H1 (cell line): ENCODE results near the gene CNNM3. TPM values are rescaled to one million over a fixed set of nuclear protein-coding genes. Genes with fewer than 3 reads are reported as not detected.
A peak's percentile ranks its signal among the peaks of the same experiment; 100 is the strongest.

Experiments used
- CTCF ChIA-PET: fragments of 300-600 bp; sonication (Branson Sonifier 250); formaldehyde crosslinking; loops from one replicate; lab custom pipeline; 2021; ENCODE audit not compliant: partially characterized antibody; lab: Charles Lee
- POLR2A ChIA-PET: fragments of 300-600 bp; sonication (Branson Sonifier 250); formaldehyde crosslinking; loops from one replicate; lab custom pipeline; 2021; ENCODE audit warnings: inconsistent platforms; ENCODE audit not compliant: partially characterized antibody; lab: Charles Lee
- DNase-seq, 2 experiments: peaks; one replicate each; pipeline versions ENCODE4 v3.0.0 to v3.0.0-alpha.2; 2010 to 2022; ENCODE audit warnings: low spot score in 2 of 2, low read depth in 1 of 2, mixed read lengths in 1 of 2
- FAIRE-seq: peaks from 2 replicates; lab custom pipeline; 2011; peaks lifted over from hg19 to GRCh38; lab: Jason Lieb, UNC
- H2AFZ ChIP-seq: 2 replicates; pipeline ENCODE4 v1.8.1; 2012; ENCODE audit warnings: low read length, inconsistent platforms
- H2AK5ac ChIP-seq: 2 replicates; pipeline ENCODE4 v1.6.1; 2013; ENCODE audit warnings: low read depth, low read length
- H2BK120ac ChIP-seq: replicated peaks from 2 replicates; pipeline ENCODE3; 2013; ENCODE audit warnings: low read depth, low read length, inconsistent platforms
- H2BK12ac ChIP-seq: 2 replicates; pipeline ENCODE4 v1.6.1; 2013; ENCODE audit warnings: low read depth, low read length
- H2BK15ac ChIP-seq: 2 replicates; pipeline ENCODE4 v1.6.1; 2013; ENCODE audit warnings: low read length
- H2BK20ac ChIP-seq: 2 replicates; pipeline ENCODE4 v1.6.1; 2013; ENCODE audit warnings: low read length
- H2BK5ac ChIP-seq: 2 replicates; pipeline ENCODE4 v1.6.1; 2013; ENCODE audit warnings: low read depth, low read length
- H3K14ac ChIP-seq: 2 replicates; pipeline ENCODE4 v1.6.1; 2013; ENCODE audit warnings: inconsistent platforms; ENCODE audit not compliant: insufficient read length
- H3K18ac ChIP-seq: 2 replicates; pipeline ENCODE4 v1.6.1; 2013; ENCODE audit warnings: low read length; ENCODE audit errors: extremely low read depth
- H3K23ac ChIP-seq: 2 replicates; pipeline ENCODE4 v1.6.1; 2013; ENCODE audit warnings: inconsistent platforms; ENCODE audit not compliant: insufficient read length
- H3K23me2 ChIP-seq: 2 replicates; pipeline ENCODE4 v1.6.1; 2013; ENCODE audit warnings: low read depth, low read length
- H3K27ac ChIP-seq: 2 replicates; pipeline ENCODE4 v1.6.1; 2011; ENCODE audit warnings: low read depth, low read length, inconsistent platforms
- H3K27me3 ChIP-seq, 4 experiments: replicated peaks in 1 of 4; 1 replicate in 1 of 4; 2 replicates in 3 of 4; pipeline versions ENCODE4 v1.6.1 to v1.8.1; 2011 to 2013; ENCODE audit warnings: low read length in 3 of 4, mild to moderate bottlenecking in 3 of 4, inconsistent platforms in 2 of 4, mixed read lengths in 2 of 4, moderate library complexity in 1 of 4; ENCODE audit not compliant: control insufficient read depth in 3 of 4, insufficient read depth in 3 of 4; ENCODE audit errors: extremely low read depth in 1 of 4
- H3K36me3 ChIP-seq, 4 experiments: 2 replicates each; pipeline versions ENCODE4 v1.6.1 to v1.8.1; 2011 to 2013; ENCODE audit warnings: mild to moderate bottlenecking in 4 of 4, low read length in 3 of 4, moderate library complexity in 2 of 4, control low read depth in 1 of 4, inconsistent platforms in 1 of 4; ENCODE audit not compliant: insufficient read depth in 4 of 4, control insufficient read depth in 2 of 4
- H3K4ac ChIP-seq: replicated peaks from 2 replicates; pipeline ENCODE3; 2013; ENCODE audit warnings: low read length, low read depth, mixed read lengths, inconsistent platforms; ENCODE audit not compliant: insufficient read length
- H3K4me1 ChIP-seq, 4 experiments: replicated peaks in 1 of 4; 1 replicate in 1 of 4; 2 replicates in 3 of 4; pipeline versions ENCODE4 v1.6.1 to v1.8.1; 2011 to 2013; ENCODE audit warnings: low read length in 3 of 4, inconsistent platforms in 2 of 4, mixed read lengths in 1 of 4; ENCODE audit not compliant: insufficient read depth in 4 of 4, control insufficient read depth in 3 of 4
- H3K4me2 ChIP-seq, 2 experiments: 2 replicates each; pipeline versions ENCODE4 v1.6.1 to v1.8.1; 2011 to 2013; ENCODE audit warnings: low read depth in 2 of 2, low read length in 2 of 2, control low read depth in 1 of 2, inconsistent platforms in 1 of 2, mild to moderate bottlenecking in 1 of 2; ENCODE audit not compliant: insufficient read depth in 1 of 2
- H3K4me3 ChIP-seq, 4 experiments: fragments of 200-600, 300-600 bp in 1 of 4; sonication (generic), shearing (Covaris generic), sonication (Bioruptor Twin) in 1 of 4; 2 replicates each; pipeline versions ENCODE4 v1.5.1 to v1.8.1; 2011 to 2016; ENCODE audit warnings: low read length in 4 of 4, low read depth in 3 of 4, control low read depth in 2 of 4, inconsistent platforms in 2 of 4, mild to moderate bottlenecking in 2 of 4, mixed read lengths in 1 of 4, moderate library complexity in 1 of 4; ENCODE audit not compliant: insufficient read depth in 2 of 4; ENCODE audit errors: extremely low read depth in 1 of 4
- H3K56ac ChIP-seq: replicated peaks from 2 replicates; pipeline ENCODE3; 2013; ENCODE audit warnings: low read depth, mild to moderate bottlenecking, mixed read lengths, low read length, inconsistent platforms; ENCODE audit not compliant: insufficient read length
- H3K79me1 ChIP-seq: 2 replicates; pipeline ENCODE4 v1.6.1; 2013; ENCODE audit warnings: low read depth, low read length, control low read depth
- H3K79me2 ChIP-seq, 2 experiments: 2 replicates each; pipeline versions ENCODE4 v1.6.1 to v1.8.1; 2012 to 2013; ENCODE audit warnings: low read length in 2 of 2, mild to moderate bottlenecking in 2 of 2, inconsistent platforms in 1 of 2; ENCODE audit not compliant: insufficient read depth in 2 of 2, control insufficient read depth in 1 of 2
- H3K9ac ChIP-seq, 4 experiments: replicated peaks in 1 of 4; 1 replicate in 1 of 4; 2 replicates in 3 of 4; pipeline versions ENCODE4 v1.6.1 to v1.8.1; 2011 to 2013; ENCODE audit warnings: low read depth in 3 of 4, low read length in 3 of 4, control low read depth in 2 of 4, mild to moderate bottlenecking in 2 of 4, moderate library complexity in 2 of 4, inconsistent platforms in 1 of 4; ENCODE audit errors: extremely low read depth in 1 of 4
- H3K9me3 ChIP-seq, 2 experiments: 2 replicates each; pipeline versions ENCODE4 v1.6.1 to v1.8.1; 2012 to 2013; ENCODE audit warnings: mild to moderate bottlenecking in 2 of 2, moderate library complexity in 2 of 2, control low read depth in 1 of 2, inconsistent platforms in 1 of 2, low read depth in 1 of 2, low read length in 1 of 2, mixed read lengths in 1 of 2; ENCODE audit not compliant: insufficient read depth in 2 of 2
- H4K20me1 ChIP-seq, 2 experiments: replicated peaks in 1 of 2; 2 replicates each; pipeline versions ENCODE3 to v1.8.1; 2011 to 2013; ENCODE audit warnings: inconsistent platforms in 2 of 2, low read length in 2 of 2, mild to moderate bottlenecking in 1 of 2; ENCODE audit not compliant: insufficient read depth in 2 of 2, control insufficient read depth in 1 of 2
- H4K5ac ChIP-seq: 2 replicates; pipeline ENCODE4 v1.6.1; 2013; ENCODE audit warnings: low read length, low read depth, mixed read lengths, inconsistent platforms; ENCODE audit not compliant: insufficient read length
- H4K8ac ChIP-seq: 2 replicates; pipeline ENCODE4 v1.8.0; 2013; ENCODE audit warnings: mild to moderate bottlenecking, moderate library complexity, low read length, inconsistent platforms; ENCODE audit not compliant: insufficient read depth; ENCODE audit errors: extremely low read depth
- H4K91ac ChIP-seq: replicated peaks from 2 replicates; pipeline ENCODE3; 2013; ENCODE audit warnings: low read length, mixed read lengths, inconsistent platforms; ENCODE audit not compliant: insufficient read length
- ASH2L ChIP-seq: fragments of 200-600, 300-600 bp; sonication (generic); IDR thresholded peaks from one replicate; pipeline ENCODE4 v1.7.1; 2017; ENCODE audit warnings: low read length
- BRCA1 ChIP-seq: IDR thresholded peaks from 2 replicates; pipeline ENCODE4 v1.6.1; 2012; ENCODE audit warnings: low read depth, low read length, improper control_type of control experiment
- CREB1 ChIP-seq: IDR thresholded peaks from 2 replicates; pipeline ENCODE4 v1.6.1; 2012; ENCODE audit warnings: inconsistent platforms
- GABPA ChIP-seq: IDR thresholded peaks from 2 replicates; pipeline ENCODE4 v1.6.1; 2011; ENCODE audit warnings: mild to moderate bottlenecking, low read length, moderate library complexity, borderline replicate concordance; ENCODE audit not compliant: insufficient read depth
- JUND ChIP-seq: IDR thresholded peaks from 2 replicates; pipeline ENCODE4 v1.6.1; 2011; ENCODE audit warnings: mild to moderate bottlenecking, improper control_type of control experiment, low read length
- NRF1 ChIP-seq: IDR thresholded peaks from 2 replicates; pipeline ENCODE4 v1.6.1; 2011; ENCODE audit warnings: mild to moderate bottlenecking, low read depth, low read length, improper control_type of control experiment
- RXRA ChIP-seq: IDR thresholded peaks from 2 replicates; pipeline ENCODE4 v1.6.1; 2011; ENCODE audit warnings: low read depth, mild to moderate bottlenecking, low read length, moderate library complexity; ENCODE audit not compliant: insufficient read depth
- SIRT6 ChIP-seq: IDR thresholded peaks from one replicate; pipeline ENCODE4 v1.7.1; 2012; ENCODE audit warnings: low read length, inconsistent platforms
- TEAD4 ChIP-seq: IDR thresholded peaks from 2 replicates; pipeline ENCODE4 v1.6.1; 2012; ENCODE audit warnings: low read depth, low read length, inconsistent platforms, mixed read lengths
- WGBS, 2 experiments: shearing (Covaris generic) in 1 of 2; methylation state at CpG; one replicate each; pipeline versions ENCODE4 v1.1.6 to v1.1.7; 2013 to 2015; ENCODE audit warnings: low lambda C conversion rate in 2 of 2, mixed read lengths in 2 of 2, inconsistent platforms in 1 of 2, low coverage in 1 of 2, missing lambda C conversion rate in 1 of 2; ENCODE audit not compliant: insufficient replicate concordance in 2 of 2, insufficient coverage in 1 of 2, insufficient read length in 1 of 2; ENCODE audit errors: extremely low coverage in 1 of 2, missing lambda C conversion rate in 1 of 2; 5-methylcytosine and 5-hydroxymethylcytosine counted together
- polyA plus RNA-seq, 7 experiments: library from polyadenylated mRNA; depleted of rRNA in 3 of 7; stranded (reverse) in 5 of 7; unstranded in 2 of 7; fragments of >200 nt in 5 of 7; fragments of 200-250 nt in 2 of 7; gene quantifications; 1 replicate in 5 of 7; 2 replicates in 1 of 7; 4 replicates in 1 of 7; pipeline versions ENCODE4 v1.2.1 to v1.2.3, GENCODE V29; 2011 to 2013; ENCODE audit warnings: missing spikeins in 2 of 7, mixed read lengths in 2 of 7
- total RNA-seq: library from RNA; stranded (reverse); fragmentation: NEBNext Ultra II Directional; extraction: Animal tissue kit (Norgen Biotek cat#: 25700); gene quantifications from 2 replicates; pipeline ENCODE4 v1.2.1, GENCODE V29; 2021

Gene CNNM3
- total and polyA plus RNA-seq, 2 of the 8 experiments (the other 6 are each of a cell fraction or from before 2014, with no cell fraction given): 29.1 to 29.2 TPM

DNA sequence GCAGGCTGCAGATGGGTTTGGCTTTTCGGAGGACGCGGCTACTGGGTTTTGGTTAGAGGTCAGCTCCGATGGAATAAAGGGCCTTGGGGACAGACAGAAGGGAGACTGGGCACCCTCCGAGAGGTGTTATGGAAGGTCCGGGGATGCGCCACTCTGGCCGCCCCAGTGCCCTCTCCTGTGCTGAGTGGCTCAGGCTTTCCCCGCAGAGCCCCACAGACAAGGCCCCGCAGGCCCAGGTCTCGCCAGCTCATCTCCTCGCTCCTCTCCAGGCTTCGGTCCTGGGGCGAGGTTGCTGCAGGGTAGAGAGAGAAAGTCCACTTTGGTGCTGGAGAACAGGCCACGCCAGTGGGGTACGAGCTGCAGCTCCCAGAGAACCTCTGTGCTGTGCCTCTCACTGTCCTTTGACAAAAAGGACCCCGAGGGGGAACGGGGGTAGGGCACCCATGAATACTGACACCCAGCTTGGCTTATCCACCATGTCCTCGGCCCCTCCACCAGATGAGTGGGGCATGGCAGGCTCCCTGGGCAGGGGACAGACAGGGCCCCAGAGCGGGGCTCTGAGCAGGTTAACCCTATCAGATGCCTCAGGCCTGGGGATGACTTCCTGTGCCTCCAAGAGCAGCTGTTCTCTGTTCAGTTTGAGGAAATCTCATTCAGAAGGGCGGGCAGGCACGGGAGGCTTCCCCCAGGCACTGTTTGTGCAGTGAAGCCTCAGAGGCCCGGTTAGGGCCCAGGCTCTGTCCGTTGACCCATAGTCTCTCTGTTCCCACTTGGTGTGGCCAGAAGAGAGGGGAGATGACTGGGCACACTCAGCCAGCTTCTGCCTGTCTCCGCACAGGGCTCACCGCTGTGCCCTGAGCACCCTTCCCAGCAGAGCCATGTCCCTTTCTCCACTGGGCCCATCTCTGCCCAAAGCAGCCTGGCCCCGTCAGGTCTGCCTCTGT, 15.7 kb upstream of the CNNM3 start:
- Histone ChIP-seq H2BK5ac (peak overlapping the region; percentile 84), H4K91ac (peak overlapping the region; percentile 39), H2BK12ac (peak overlapping the region; percentile 44; the same call in 1 of the 2 replicates), H3K9ac (no peak overlapping the region), H3K4ac (peak overlapping the region; percentile 79), H4K20me1 (peaks cover 0 to 5% of the 10 kb centered on the region in 2 experiments), H3K4me3 (no peak overlapping the region), H3K9me3 (no peaks in the 10 kb centered on the region), H3K79me2 (no peaks in the 10 kb centered on the region), H2BK15ac (peak overlapping the region; percentile 5; the same call in 1 of the 2 replicates), H4K5ac (peak overlapping the region; percentile 60), H3K27me3 (no peaks in the 10 kb centered on the region), H3K4me1 (no peaks in the 10 kb centered on the region; a peak in 2 of 7 replicates), H4K8ac (no peak overlapping the region), H3K56ac (no peak overlapping the region), H2AFZ (no peak overlapping the region), H3K18ac (0 out of 2 replicates have a peak overlapping the region, but pooled peaks have one; percentile 62), H2BK20ac (no peak overlapping the region), H3K79me1 (no peaks in the 10 kb centered on the region), H3K27ac (no peak overlapping the region), H3K4me2 (no peak overlapping the region), H2AK5ac (no peak overlapping the region), H2BK120ac (no peak overlapping the region), H3K23me2 (peaks cover 7% of the 10 kb centered on the region; the same call in 1 of the 2 replicates), H3K23ac (no peak overlapping the region), H3K36me3 (peaks cover 0 to 6% (median 5%) of the 10 kb centered on the region in 4 experiments; a peak in 3 of 8 replicates), H3K14ac (no peak overlapping the region)
- DNase-seq: no peak
- TF ChIP-seq JUND (no peak), BRCA1 (no peak), NRF1 (no peak), ASH2L (no peak), TEAD4 (no peak), SIRT6 (no peak), RXRA (no peak), GABPA (no peak), CREB1 (no peak)
- FAIRE-seq: no peak
- POLR2A ChIA-PET: interaction anchor here (0.6 to 1.8 kb wide), 5 partner anchors 9 to 209 kb away, joined by 3 to 8 read pairs (median 4); no protein-coding TSS in a partner anchor
- WGBS, 2 experiments: 89% methylated on average over 25 of the region's 27 CpGs; no CpG with 5 or more reads in 1 of the 2 experiments
- CTCF ChIA-PET: interaction anchor here (0.7 to 5.0 kb wide), 32 partner anchors 8 to 250 kb away, joined by 3 to 46 read pairs (median 4); partner anchors contain the start of gene CNNM4
